T47D (cell line): ENCODE measurements around the gene ATP6AP2.
A peak's percentile ranks its signal among the peaks of the same experiment; 100 is the strongest.
"Not testable (repeated sequence)": the region's sequence is repeated elsewhere in the genome, so short reads cannot be mapped to it uniquely, and the experiment has no call there.

ENCODE experiments used
- DNase-seq, 2 experiments: peaks; one replicate each; pipeline versions ENCODE4 v3.0.0 to v3.0.0-alpha.2; 2011 to 2012; ENCODE audit warnings: low read depth in 1 of 2, low spot score in 1 of 2
- JUND ChIP-seq: IDR thresholded peaks from 2 replicates; pipeline ENCODE4 v1.6.1; 2012; ENCODE audit warnings: low read depth
- in situ Hi-C: cut with HindIII; loops from 2 replicates; pipeline ENCODE4 v1.10.0; 2016; ENCODE audit warnings: low sequenced_read_pairs, low pct_unique_long_range_greater_than_20kb

ATP6AP2 gene

GRCh38 chrX:40579900-40580536 is 752 bp upstream of the ATP6AP2 start:
- no peak for TF ChIP-seq JUND
- no peak for DNase-seq
- in situ Hi-C loops: no loop called here

GRCh38 chrX:40581336-40581920 is 658 bp downstream of the ATP6AP2 start:
- DNase-seq: peak in 1 of 2 experiments; percentile 13
- in situ Hi-C loops: no loop called here
- TF ChIP-seq JUND: no peak

- DNase-seq, in situ Hi-C loops: not testable (repeated sequence)
Observed at GRCh38 chrX:40582178-40582577, 1.4 kb downstream of the ATP6AP2 start.

GRCh38 chrX:40582811-40583210 is 2.0 kb downstream of the ATP6AP2 start:
- DNase-seq: no peak
- TF ChIP-seq JUND: no peak
- in situ Hi-C loops: no loop called here

GRCh38 chrX:40587623-40588022 is 6.9 kb downstream of the ATP6AP2 start:
- DNase-seq, in situ Hi-C loops: not testable (repeated sequence)

- DNase-seq: not testable (repeated sequence)
Observed at GRCh38 chrX:40589616-40590321, 9.0 kb downstream of the ATP6AP2 start.

GRCh38 chrX:40603446-40603845 is 22.7 kb downstream of the ATP6AP2 start:
- no peak for DNase-seq
- in situ Hi-C loops: no loop called here
- TF ChIP-seq JUND: no peak

More at GRCh38 chrX:40589616-40590321, 9.0 kb downstream of the ATP6AP2 start:
- in situ Hi-C loops: not testable (repeated sequence)

GRCh38 chrX:40607381-40607780 is 26.6 kb downstream of the ATP6AP2 start:
- in situ Hi-C loops: no loop called here
- no peak for DNase-seq
- TF ChIP-seq JUND: no peak

- no peak for TF ChIP-seq JUND
- DNase-seq: no peak
- in situ Hi-C loops: no loop called here
Observed at GRCh38 chrX:40612511-40612910, 31.7 kb downstream of the ATP6AP2 start.

GRCh38 chrX:40615976-40616375 is 35.2 kb downstream of the ATP6AP2 start:
- in situ Hi-C loops: no loop called here
- DNase-seq: no peak
- no peak for TF ChIP-seq JUND

GRCh38 chrX:40617566-40617965 is 36.8 kb downstream of the ATP6AP2 start:
- DNase-seq: no peak
- TF ChIP-seq JUND: no peak
- in situ Hi-C loops: no loop called here

- in situ Hi-C loops: no loop called here
- no peak for TF ChIP-seq JUND
- no peak for DNase-seq
Observed at GRCh38 chrX:40622479-40623138, 41.8 kb downstream of the ATP6AP2 start.

GRCh38 chrX:40623139-40623536 is 42.4 kb downstream of the ATP6AP2 start, which contains the start of gene MPC1L:
TSS of gene MPC1L (plus strand) at chrX:40623428. CDS start at chrX:40623566, 138 bp downstream.
- no peak for TF ChIP-seq JUND
- in situ Hi-C loops: no loop called here
- no peak for DNase-seq
